ENCODE measurements around the gene COLGALT1. TPM values are rescaled to one million over a fixed set of nuclear protein-coding genes. Genes with fewer than 3 reads are reported as not detected.

Gene COLGALT1
- total and polyA plus RNA-seq, 2 experiments from 2014 or later, result 98.9 to 134 TPM

GRCh38 chr19:17618936-17619335 lies 63.5 kb downstream of the COLGALT1 start:
- H3K9me2 ChIP-seq (ENCODE audit: insufficient read depth), result no peaks in the 10 kb centered on the region
- no peaks in the 10 kb centered on the region for H3K4me1 ChIP-seq (ENCODE audit: insufficient read depth)
- 0% methylated on average over 1 to 2 of the region's 2 CpGs for WGBS, 2 experiments (ENCODE audit: low coverage in 1 of 2, low lambda C conversion rate in 2 of 2, missing lambda C conversion rate in 2 of 2)
- no peaks in the 10 kb centered on the region for H3K36me3 ChIP-seq (ENCODE audit: low read depth)
- no peak for DNase-seq
- no peak overlapping the region for H3K4me3 ChIP-seq
- no peaks in the 10 kb centered on the region for H4K20me1 ChIP-seq (ENCODE audit: insufficient read depth)
- H2AFZ ChIP-seq, result no peak overlapping the region
- peaks cover 8% of the 10 kb centered on the region; the same call in 1 of the 2 replicates for H3K27me3 ChIP-seq (replicated peaks; ENCODE audit: insufficient read depth)
- H3K27ac ChIP-seq, result no peak overlapping the region
- H3K79me2 ChIP-seq (ENCODE audit: insufficient read depth), result no peaks in the 10 kb centered on the region
- H3K9ac ChIP-seq, result no peak overlapping the region
- H3K4me2 ChIP-seq (ENCODE audit: unreplicated experiment), result no peak overlapping the region
- in situ Hi-C loops (cut with MboI), result no loop called here
- H3F3A ChIP-seq (ENCODE audit: insufficient read depth), result no peaks in the 10 kb centered on the region
- no peaks in the 10 kb centered on the region for H3K9me3 ChIP-seq (ENCODE audit: low read depth)
- TF ChIP-seq EZH2 (IDR thresholded peaks at IDR 0.05; ENCODE audit: insufficient read depth, poor library complexity, severe bottlenecking) (no peak), EZH2phosphoT487 (IDR thresholded peaks at IDR 0.05; ENCODE audit: insufficient read depth, low read depth) (no peak)

GRCh38 chr19:17620696-17621095 lies 65.2 kb downstream of the COLGALT1 start:
- Histone ChIP-seq H3K9me3 (ENCODE audit: low read depth) (no peaks in the 10 kb centered on the region), H3K27ac (no peak overlapping the region), H3F3A (ENCODE audit: insufficient read depth) (no peaks in the 10 kb centered on the region), H3K4me1 (ENCODE audit: insufficient read depth) (no peaks in the 10 kb centered on the region), H3K36me3 (ENCODE audit: low read depth) (no peaks in the 10 kb centered on the region), H3K4me2 (ENCODE audit: unreplicated experiment) (no peak overlapping the region), H2AFZ (no peak overlapping the region), H3K4me3 (no peak overlapping the region), H3K9ac (no peak overlapping the region), H3K79me2 (ENCODE audit: insufficient read depth) (no peaks in the 10 kb centered on the region), H3K27me3 (replicated peaks; ENCODE audit: insufficient read depth) (peaks cover 3% of the 10 kb centered on the region; the same call in 1 of the 2 replicates), H4K20me1 (ENCODE audit: insufficient read depth) (no peaks in the 10 kb centered on the region), H3K9me2 (ENCODE audit: insufficient read depth) (no peaks in the 10 kb centered on the region)
- DNase-seq, result no peak
- in situ Hi-C loops (cut with MboI), result no loop called here
- WGBS, 2 experiments (ENCODE audit: low coverage in 1 of 2, low lambda C conversion rate in 2 of 2, missing lambda C conversion rate in 2 of 2), result 27% methylated on average over 1 of the region's 1 CpG
- TF ChIP-seq EZH2phosphoT487 (IDR thresholded peaks at IDR 0.05; ENCODE audit: insufficient read depth, low read depth) (no peak), EZH2 (IDR thresholded peaks at IDR 0.05; ENCODE audit: insufficient read depth, poor library complexity, severe bottlenecking) (no peak)

GRCh38 chr19:17623224-17623935 lies 67.9 kb downstream of the COLGALT1 start:
- Histone ChIP-seq H3K9me2 (ENCODE audit: insufficient read depth) (no peaks in the 10 kb centered on the region), H3K9me3 (ENCODE audit: low read depth) (no peaks in the 10 kb centered on the region), H3K4me3 (no peak overlapping the region), H3K27ac (no peak overlapping the region), H3F3A (ENCODE audit: insufficient read depth) (no peaks in the 10 kb centered on the region), H3K36me3 (ENCODE audit: low read depth) (no peaks in the 10 kb centered on the region), H2AFZ (no peak overlapping the region), H3K27me3 (replicated peaks; ENCODE audit: insufficient read depth) (no peaks in the 10 kb centered on the region), H3K4me1 (ENCODE audit: insufficient read depth) (no peaks in the 10 kb centered on the region), H4K20me1 (ENCODE audit: insufficient read depth) (no peaks in the 10 kb centered on the region), H3K9ac (no peak overlapping the region), H3K79me2 (ENCODE audit: insufficient read depth) (no peaks in the 10 kb centered on the region), H3K4me2 (ENCODE audit: unreplicated experiment) (no peak overlapping the region)
- no peak for DNase-seq
- WGBS, 2 experiments (ENCODE audit: low coverage in 1 of 2, low lambda C conversion rate in 2 of 2, missing lambda C conversion rate in 2 of 2), result 74 to 77% methylated on average over 8 to 31 of the region's 31 CpGs
- in situ Hi-C loops (cut with MboI), result no loop called here
- TF ChIP-seq EZH2phosphoT487 (IDR thresholded peaks at IDR 0.05; ENCODE audit: insufficient read depth, low read depth) (no peak), EZH2 (IDR thresholded peaks at IDR 0.05; ENCODE audit: insufficient read depth, poor library complexity, severe bottlenecking) (no peak)

GRCh38 chr19:17624314-17624991 lies 69.0 kb downstream of the COLGALT1 start:
- Histone ChIP-seq H3K9me3 (ENCODE audit: low read depth) (no peaks in the 10 kb centered on the region), H3K27ac (no peak overlapping the region), H3K79me2 (ENCODE audit: insufficient read depth) (no peaks in the 10 kb centered on the region), H3K4me3 (no peak overlapping the region), H4K20me1 (ENCODE audit: insufficient read depth) (no peaks in the 10 kb centered on the region), H3K9me2 (ENCODE audit: insufficient read depth) (no peaks in the 10 kb centered on the region), H2AFZ (no peak overlapping the region), H3K27me3 (replicated peaks; ENCODE audit: insufficient read depth) (no peaks in the 10 kb centered on the region), H3K4me1 (ENCODE audit: insufficient read depth) (no peaks in the 10 kb centered on the region), H3K36me3 (ENCODE audit: low read depth) (no peaks in the 10 kb centered on the region), H3K4me2 (ENCODE audit: unreplicated experiment) (no peak overlapping the region), H3F3A (ENCODE audit: insufficient read depth) (no peaks in the 10 kb centered on the region), H3K9ac (no peak overlapping the region)
- in situ Hi-C loops (cut with MboI), result no loop called here
- no peak for DNase-seq
- 67 to 72% methylated on average over 15 to 16 of the region's 16 CpGs for WGBS, 2 experiments (ENCODE audit: low coverage in 1 of 2, low lambda C conversion rate in 2 of 2, missing lambda C conversion rate in 2 of 2)
- TF ChIP-seq EZH2 (IDR thresholded peaks at IDR 0.05; ENCODE audit: insufficient read depth, poor library complexity, severe bottlenecking), result no peak

All from GM23248 (cell line).